Fibroblast of skin of scalp (primary cell): ENCODE measurements around the gene PITPNM3.
A peak's percentile ranks its signal among the peaks of the same experiment; 100 is the strongest.

Experiments
- DNase-seq: peaks from one replicate; pipeline ENCODE4 v3.0.0-alpha.2; 2013

PITPNM3 gene

GRCh38 chr17:6551356-6551755 lies 5.0 kb downstream of the PITPNM3 start:
- no peak for DNase-seq

GRCh38 chr17:6549384-6550036 lies 6.8 kb downstream of the PITPNM3 start:
- no peak for DNase-seq

- DNase-seq = no peak
These were observed 7.6 kb downstream of the PITPNM3 start for GRCh38 chr17:6548578-6549330.

DNA sequence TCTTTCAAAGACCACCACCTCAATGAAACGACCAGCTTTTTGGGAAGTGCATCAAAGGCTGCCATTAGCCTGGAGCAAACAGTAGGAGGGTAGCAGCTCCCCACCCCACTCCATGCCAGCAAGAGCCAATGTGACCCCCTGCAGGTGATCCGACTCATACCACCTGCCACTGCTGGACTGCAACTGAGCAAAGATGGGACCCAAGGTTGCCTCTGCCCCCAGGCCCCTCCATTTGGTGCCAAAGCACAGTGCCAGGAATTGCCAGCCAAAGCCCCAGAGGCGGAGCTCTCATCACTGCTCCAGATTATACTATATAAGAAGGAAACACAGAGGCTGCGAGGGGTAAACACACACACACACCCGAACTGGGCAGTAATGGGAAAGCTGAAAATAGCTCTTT lies 8.3 kb downstream of the PITPNM3 start:
- DNase-seq = no peak

DNA sequence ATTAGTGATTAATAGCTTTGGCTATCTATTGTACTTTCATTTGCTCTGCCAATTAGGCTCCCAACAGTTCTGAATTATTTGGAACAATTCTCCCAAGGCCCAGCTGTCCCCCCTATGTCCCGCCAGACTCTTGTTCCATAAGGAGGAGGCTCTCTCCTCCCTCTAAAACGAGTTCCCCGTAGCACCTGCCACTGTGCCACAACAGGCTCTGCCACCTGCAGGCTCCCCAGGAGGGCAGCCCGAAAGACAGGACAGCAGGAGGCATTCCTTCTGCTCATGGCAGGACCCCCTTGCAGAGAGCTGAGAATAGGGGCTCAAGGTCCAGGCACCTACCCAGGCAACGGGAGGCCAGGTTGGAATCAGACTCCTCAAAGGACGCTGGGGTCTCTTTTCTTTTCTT lies 9.0 kb downstream of the PITPNM3 start:
- DNase-seq = no peak

- DNase-seq = peak; percentile 29
These were observed 10.2 kb downstream of the PITPNM3 start for GRCh38 chr17:6546069-6546718.

GRCh38 chr17:6545291-6545690 lies 11.1 kb downstream of the PITPNM3 start:
- DNase-seq = no peak

GRCh38 chr17:6544011-6544370 lies 12.4 kb downstream of the PITPNM3 start:
- DNase-seq = no peak

DNA sequence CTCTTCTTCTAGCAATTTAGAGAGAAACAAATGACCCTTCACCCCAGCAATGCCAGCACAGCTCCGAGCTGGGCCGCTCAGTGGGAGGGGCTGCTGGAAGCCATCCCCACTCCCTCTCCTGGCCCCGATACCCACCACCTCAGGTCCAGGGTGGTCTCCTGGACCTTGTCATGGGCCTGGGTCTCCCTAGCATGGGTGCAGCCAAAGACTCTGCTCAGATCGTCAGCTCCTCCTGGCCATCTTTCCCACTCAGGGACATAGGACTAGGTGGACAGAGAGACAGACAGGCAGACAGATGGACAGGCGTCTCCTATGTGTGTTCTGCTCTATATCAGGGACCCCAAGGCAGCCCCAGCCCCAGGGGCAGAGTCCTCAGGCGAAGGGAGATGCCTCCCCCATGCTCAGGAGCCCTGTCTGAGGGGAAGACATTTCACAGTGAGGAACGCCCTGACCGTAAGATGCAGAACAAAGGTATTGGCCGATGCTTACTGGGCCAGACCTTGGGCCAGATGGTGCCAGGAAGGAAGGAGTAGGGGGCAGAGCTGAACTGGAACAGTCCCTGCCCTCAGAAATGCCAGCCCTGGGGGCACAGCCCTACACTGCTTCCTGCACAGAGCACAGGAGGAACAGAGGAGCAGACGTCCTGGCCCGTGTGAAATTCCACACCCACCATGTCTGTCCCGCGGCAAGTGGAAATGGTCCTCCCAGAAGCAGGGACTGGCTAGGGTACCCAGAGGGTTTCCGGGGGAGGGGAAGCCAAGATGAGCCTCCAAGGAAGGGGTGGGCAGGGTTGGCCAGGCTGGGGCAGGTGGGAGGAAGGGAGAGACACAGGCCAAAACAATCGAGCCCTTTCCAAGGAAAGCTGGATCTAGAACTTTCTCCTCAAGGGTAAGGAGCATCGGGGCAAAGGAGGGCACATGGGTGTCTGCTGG lies 13.0 kb downstream of the PITPNM3 start:
- no peak for DNase-seq

DNA sequence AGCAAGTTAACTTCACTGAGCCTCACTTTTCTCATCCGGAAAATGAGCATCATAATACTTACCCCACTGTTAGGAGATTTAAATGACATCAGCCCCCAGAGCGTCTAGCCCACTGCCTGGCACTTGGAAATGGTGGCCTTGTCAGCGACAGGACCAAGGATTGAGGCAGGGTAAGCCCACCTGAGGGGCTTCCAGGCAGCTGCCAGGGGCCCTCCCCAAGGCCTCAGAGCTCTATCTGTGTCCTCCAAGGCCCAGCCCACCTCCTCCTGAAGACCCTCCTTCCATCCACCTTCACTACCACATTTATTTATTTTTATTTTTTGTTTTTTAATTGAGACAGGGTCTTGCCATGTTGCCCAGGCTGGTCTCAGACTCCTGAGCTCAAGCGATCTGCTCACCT lies 13.8 kb downstream of the PITPNM3 start:
- DNase-seq = no peak

- no peak for DNase-seq
These were observed 14.5 kb downstream of the PITPNM3 start for GRCh38 chr17:6541886-6542285.

DNA sequence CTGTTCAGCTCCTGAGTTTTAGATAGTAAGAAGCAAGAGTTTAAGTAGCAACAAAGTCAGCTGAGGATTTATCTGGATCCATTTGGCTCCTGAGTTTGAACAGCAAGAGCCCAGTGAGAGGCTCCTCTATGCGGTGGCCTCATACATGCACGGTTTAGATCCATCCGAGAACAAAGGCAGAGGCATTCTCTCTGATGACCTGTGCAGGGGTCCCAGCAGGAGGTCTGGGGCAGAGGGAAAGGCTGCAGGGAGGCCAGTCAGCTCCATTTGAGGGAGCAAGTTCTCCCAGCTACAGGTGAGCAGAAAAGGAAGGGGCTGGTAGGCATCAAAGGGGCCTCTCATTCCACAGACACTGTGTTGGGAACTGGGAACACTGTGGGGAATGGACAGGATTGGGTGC lies 16.5 kb downstream of the PITPNM3 start:
- DNase-seq = no peak

DNA sequence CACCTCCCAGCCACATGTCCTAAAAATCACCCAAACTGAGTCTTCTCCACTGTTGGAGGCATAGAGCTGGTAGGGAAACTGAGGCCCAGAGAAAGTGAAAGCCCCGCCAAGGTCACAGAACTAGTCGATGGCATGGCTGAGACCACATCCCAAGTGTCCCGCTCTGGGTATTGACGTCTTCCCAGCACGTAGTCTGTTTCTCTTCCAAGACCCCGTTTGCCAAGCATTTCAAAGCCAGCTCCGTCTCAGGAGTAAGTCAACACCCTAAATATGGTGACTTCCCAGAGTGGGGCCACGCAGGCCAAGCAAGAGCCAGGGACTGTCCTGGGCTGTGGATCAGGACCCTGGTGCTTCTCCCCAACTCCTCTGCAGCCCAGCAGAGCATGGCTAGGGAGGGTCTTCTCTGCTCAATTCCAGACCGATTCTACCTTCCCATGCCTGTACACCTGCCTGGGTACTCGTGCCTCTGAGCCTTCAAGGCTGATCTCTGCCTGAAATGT lies 19.7 kb downstream of the PITPNM3 start:
- DNase-seq = no peak

- DNase-seq = no peak
These were observed 20.3 kb downstream of the PITPNM3 start for GRCh38 chr17:6536053-6536452.

GRCh38 chr17:6534846-6535514 lies 21.4 kb downstream of the PITPNM3 start:
- no peak for DNase-seq

DNA sequence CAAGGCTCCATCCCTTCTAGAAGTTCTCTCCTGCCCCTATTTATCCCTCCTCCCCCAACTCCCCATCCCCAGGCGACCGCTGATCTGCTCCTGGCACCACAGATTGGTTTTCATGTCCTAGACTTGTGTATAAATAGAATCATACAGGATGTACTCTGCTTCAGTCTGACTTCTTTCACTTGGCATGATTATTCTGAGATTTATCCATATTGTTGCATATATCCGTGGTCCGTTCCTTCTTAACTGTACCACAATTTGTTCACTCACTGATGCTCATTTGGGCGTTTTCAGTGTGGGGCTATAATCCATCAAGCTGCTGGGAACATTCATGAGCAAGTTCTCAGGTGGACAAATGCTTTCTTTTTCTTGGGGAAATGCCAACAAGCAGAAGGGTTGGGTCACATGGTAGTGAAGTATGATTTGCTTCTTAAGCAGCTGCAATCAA lies 23.9 kb downstream of the PITPNM3 start:
- DNase-seq = no peak

GRCh38 chr17:6531575-6531974 lies 24.8 kb downstream of the PITPNM3 start:
- DNase-seq = no peak

DNA sequence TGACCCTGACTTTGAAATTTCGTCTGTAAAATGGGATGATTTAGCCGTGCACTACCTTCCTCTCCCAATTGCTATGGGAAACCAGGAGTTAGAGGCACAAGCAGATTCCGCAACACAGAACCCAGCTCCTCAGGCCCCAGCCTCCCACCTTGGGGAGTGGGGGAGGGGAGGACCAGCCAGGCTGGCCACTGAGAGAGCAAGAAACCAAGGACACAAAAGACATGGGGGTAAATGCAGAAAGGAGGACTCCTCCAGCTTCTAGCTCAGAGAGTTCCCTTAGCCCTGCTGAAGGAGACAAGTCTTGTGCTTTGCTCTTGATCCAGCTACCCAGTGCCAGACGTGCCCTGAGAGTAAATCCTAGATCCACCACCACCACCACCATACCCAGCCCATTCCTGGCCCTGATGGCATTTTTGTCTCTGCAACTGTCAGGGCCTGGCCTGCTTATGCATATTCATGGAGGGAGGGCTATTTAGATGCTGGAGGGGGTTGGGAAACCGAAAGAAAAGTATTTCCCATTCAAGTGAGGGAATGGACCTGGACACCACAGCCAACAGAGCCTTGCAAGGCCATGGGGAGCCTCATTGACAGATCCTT lies 25.9 kb downstream of the PITPNM3 start:
- no peak for DNase-seq

DNA sequence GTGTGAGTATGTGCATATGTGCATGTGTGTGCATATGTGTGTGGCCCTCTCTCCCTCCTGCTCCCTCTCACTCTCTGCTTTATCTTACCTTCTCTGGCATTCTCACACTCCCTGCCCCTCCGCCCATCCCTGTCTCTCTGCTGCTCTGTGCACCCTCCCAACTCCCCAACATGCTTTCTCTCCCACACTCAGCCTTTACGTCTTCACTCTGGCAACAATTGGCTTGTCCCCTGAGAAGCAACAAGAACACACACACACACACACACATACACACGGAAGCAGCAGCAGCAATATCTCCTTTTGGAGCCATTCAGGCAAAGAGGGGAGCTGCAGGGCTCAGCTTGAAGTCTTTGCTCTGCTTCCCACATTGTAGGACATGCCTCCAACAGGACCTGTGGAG lies 27.8 kb downstream of the PITPNM3 start:
- no peak for DNase-seq

DNA sequence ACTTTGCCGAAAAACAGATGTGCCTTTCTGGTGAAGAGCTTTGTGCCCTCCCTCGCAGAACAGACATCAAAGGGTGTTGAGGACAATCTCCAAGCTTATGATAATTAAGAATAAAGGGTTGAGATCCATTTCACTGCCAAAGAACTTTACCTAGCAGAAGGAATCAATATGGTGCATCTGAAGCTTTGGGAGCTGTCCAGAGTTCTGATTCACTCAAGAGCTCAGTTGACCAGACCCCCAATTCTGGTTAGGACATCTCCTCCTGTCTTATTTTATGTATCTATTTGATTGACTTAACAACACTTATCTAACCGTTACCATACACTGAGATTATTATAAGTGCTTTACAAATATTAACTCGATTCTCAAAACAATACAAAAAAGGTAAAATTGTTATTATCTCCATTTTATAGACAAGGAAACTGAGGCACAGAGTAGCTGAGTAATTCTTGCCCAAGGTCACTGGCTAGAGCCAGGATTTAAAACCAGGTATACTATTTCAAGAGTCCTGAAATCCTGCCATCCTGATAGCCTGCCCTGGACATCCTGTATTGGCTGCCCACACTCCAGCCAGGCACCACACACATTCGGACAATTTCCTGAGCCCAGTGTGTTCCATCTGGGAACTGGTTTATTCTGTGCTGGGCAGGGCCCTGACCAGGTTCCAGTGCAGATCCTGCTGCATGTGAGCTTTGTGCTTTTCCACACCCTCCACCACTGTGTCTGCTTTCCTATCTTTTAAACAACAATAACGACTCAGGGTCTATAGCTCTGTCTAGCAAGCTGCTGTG lies 29.8 kb downstream of the PITPNM3 start:
- DNase-seq = peak; percentile 13

GRCh38 chr17:6525731-6526130 lies 30.6 kb downstream of the PITPNM3 start:
- no peak for DNase-seq
